G401 (cell line): ENCODE data around the gene ZDHHC11B. TPM values are rescaled to one million over a fixed set of nuclear protein-coding genes. Genes with fewer than 3 reads are reported as not detected.
"Not testable (repeated sequence)": the region's sequence is repeated elsewhere in the genome, so short reads cannot be mapped to it uniquely, and the experiment has no call there.

ENCODE experiments used
- DNase-seq: peaks from one replicate; pipeline ENCODE4 v3.0.0-alpha.2; 2015; ENCODE audit warnings: low spot score
- in situ Hi-C: cut with HindIII; loops from 2 replicates; pipeline ENCODE4 v1.10.0; 2016; ENCODE audit warnings: low sequenced_read_pairs, mixed read lengths
- total RNA-seq: library from RNA; depleted of rRNA; stranded (reverse); fragments of >200 nt; shearing (Covaris generic); gene quantifications from 2 replicates; pipeline ENCODE4 v1.2.3, GENCODE V29; 2014

ZDHHC11B gene
- total RNA-seq, 1 experiment from 2014 or later = 0.31 TPM

DNA sequence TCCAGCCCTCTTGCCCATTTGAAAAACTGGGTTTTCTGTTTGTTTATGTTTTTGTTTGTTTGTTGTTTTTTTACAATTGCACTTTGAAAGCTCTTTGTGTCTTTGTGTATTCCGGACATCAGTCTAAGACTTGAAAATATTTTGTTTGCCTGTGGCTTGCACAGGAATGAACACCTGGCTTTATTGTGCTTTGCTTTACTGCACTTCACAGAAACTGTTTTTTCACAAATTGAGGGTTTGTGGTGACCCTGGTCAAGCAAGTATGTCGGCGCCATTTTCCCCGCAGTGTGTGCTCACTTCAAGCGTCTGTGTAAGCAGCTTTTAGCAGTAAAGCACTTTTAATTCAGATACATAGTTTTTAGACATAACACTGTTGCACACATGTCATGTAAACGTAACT is 42.3 kb downstream of the ZDHHC11B start:
- in situ Hi-C loops, DNase-seq: not testable (repeated sequence)

DNA sequence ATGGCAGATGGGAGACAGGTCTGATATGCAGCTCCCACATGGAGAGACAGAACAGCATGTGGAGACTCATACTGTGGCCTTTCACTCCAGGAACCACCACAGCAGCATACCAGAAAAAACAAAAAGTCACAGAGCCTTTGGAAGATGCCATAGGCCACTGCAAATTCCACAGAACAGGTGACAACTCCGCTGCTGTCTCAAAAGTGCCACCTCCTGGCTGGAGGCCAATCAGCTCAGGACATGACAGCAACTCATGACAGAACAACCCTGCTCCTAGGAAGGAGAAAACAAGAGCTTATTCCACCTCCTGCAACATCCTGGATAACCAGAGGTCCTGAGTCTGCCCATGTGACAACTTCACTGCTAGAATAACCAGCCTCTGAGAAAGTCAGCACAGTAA is 50.4 kb downstream of the ZDHHC11B start:
- in situ Hi-C loops, DNase-seq: not testable (repeated sequence)

DNA sequence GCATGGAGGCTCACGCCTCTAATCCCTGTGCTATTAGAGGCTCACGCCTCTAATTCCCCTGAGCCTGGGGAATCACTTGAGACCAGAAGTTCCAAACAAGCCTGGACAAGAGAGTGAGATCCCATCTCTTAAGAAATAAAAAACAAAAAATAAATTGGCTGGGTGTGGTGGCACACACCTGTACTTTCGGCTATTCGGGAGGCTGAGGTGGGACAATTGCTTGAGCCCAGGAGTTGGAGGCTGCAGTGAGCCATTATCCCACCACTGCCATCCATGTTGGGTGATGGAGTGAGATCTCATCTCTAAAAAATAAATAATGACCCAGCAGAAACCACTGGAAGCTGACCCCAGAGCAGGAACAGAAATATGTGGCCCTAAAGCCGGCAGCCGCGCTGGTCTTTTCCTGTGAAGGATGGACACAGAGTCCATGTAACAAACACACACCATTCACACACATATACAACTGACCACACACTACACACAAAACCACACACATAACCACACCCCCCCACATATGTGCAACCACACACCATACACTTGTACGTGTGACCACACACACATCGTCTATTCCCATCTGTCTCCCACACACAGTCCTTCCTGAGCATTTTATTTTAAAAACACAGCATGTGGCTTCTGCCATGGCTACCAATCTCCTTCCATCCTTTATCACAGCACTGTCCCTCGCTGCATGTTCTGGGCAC is 51.6 kb downstream of the ZDHHC11B start:
- DNase-seq, in situ Hi-C loops: not testable (repeated sequence)

DNA sequence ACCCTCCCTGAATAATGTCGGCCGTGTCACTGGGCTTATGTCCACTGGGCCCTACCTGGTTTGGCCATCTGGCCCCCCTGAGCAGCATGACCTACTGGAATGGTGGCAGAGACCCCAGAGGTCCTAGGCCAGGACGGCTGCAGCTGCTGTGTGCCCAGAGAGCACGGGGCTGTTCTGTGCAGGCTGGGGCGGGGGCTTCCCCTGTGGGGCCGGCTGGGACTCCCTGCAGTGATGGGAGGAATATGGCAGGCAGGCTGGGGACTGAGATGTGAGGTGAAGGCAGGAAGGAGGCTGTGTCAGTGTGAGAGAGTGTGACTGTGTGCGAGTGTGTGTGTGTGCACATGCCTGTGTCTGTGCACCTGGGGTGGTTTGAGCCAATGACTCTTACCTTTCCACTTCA is 55.3 kb downstream of the ZDHHC11B start:
- in situ Hi-C loops, DNase-seq: not testable (repeated sequence)

DNA sequence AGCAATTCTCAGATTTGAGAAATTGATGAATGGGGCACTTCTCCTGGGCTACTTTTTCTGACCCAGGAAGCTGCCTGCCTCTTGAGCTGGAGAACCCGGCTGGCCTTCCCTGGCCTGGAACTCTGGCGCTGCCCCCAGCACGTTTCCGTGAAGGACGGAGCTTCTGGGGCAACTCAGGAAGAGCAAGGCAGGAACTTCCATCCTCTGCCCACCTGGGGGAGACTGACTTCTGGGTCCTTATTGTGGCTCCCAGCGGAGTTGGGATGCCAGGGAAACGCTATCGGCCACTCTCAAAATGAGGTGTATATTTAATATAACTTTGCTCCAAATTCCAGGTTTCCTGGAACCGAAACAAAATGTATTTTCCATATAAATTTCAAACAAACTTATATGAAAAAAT is 57.4 kb downstream of the ZDHHC11B start:
- in situ Hi-C loops, DNase-seq: not testable (repeated sequence)

DNA sequence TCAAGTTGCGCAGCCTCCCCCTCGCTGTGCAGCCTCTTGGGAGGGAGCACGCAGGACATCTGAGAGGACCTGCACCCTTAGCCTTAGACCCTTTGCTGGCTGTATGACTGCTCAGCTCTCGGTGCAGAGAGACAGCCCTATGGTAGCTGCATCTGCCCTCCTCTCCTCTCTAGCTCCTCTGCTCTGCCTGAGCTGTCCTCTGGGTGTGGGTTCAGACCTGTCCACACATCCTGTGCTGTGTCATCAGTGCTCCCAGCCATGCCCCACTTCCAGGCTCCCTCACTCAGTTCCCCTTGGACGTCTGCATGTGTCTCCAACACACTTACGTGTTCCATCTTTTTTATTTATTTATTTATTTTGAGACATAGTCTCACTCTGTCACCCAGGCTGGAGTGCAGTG is 60.7 kb downstream of the ZDHHC11B start:
- in situ Hi-C loops, DNase-seq: not testable (repeated sequence)

DNA sequence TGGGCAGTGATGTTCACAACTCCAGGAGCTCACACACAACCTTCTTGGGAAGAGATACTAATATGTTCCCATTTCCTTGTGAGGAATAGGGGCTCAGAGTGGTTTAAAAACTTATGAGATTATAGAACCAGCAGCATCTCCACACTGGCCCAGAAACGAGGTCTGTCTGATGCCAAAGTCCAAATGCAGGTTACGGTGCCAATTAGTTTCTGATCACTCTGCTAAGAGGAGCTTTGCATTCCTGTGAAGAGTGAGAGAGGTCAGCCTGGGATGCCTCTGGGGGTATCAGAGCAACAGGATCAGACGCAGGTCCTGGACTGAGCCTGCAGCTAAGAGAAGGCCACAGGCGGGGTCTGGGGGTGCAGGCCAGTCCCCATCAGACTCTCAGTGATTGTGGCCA is 61.2 kb downstream of the ZDHHC11B start:
- in situ Hi-C loops = not testable (repeated sequence)

DNA sequence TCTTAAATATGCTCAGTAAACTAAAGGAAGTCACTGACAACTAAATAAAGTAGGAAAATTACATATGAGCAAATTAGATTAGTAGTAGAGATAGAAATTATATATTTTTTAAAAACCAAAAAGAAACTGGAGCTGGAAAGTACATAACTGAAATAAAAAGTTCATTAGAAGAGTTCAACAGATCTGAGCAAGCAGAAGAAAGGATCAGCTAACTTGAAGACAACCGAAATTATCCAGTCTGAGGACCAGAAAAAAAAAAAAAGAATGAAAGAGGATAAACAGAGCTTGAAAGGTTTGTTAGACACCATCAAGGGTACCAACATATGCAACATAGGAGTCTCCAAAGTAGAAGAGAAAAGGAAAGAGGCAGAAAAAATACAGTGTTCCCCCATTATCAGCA is 65.2 kb downstream of the ZDHHC11B start:
- DNase-seq, in situ Hi-C loops: not testable (repeated sequence)

More for the DNA sequence above, 61.2 kb downstream of the ZDHHC11B start:
- DNase-seq = not testable (repeated sequence)

DNA sequence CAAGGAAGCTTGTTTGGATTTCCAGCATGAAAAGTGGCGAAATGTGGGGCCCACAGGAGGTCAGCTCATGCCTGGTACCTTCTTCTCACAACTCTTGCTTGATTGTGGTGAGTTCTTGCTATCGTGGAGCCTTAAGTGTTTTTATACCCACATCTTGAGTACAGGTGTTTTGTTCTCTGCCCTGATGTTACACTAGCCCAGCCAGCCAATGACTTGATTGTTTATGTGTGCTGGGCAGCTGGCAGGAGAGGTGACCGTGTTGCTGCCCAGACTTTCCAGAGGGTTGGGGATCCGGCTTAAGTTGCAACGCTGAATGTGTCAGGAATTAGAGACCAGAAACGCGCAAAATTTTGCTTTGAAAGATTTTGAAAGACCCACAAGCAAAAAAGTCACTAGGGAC is 67.4 kb downstream of the ZDHHC11B start:
- DNase-seq = no peak
- in situ Hi-C loops = no loop called here

DNA sequence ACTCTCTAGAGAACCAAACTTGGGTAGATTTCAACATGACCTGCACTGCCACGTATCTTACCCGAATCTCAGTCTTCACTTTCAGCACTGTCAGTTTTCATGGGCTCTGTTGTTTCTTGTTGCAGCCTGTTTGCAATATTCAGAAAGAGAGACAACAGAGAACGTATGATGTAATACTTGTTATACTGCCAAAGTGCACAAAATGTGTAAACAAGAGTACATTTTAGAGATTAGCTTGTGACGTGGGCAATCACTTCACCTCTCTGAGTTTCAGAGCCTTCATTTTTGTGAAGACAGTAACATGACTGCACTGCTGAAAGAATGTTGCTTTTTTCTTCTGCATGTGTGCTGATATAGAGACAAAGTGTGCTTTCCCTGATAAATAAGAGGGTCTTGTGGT is 67.8 kb downstream of the ZDHHC11B start:
- DNase-seq, in situ Hi-C loops: not testable (repeated sequence)

DNA sequence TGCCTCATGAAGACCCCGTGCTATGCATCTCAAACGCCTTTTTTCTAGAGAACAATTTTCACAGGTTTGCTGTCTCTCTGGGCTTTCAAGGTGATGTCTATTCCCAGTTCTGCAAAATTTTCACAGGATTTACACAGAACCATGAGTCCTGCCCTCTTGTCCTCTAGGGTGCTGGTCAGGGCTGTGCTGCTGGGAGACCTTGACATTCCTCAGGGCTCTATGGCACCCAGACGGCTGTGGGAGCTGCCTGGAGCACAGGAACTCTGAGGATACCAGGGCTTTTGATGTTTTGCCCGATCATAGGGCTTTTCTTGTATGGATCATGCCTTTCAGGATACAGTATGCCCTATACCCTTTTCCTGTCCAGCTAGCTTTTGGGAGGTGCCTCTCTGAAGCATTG is 68.9 kb downstream of the ZDHHC11B start:
- in situ Hi-C loops, DNase-seq: not testable (repeated sequence)

DNA sequence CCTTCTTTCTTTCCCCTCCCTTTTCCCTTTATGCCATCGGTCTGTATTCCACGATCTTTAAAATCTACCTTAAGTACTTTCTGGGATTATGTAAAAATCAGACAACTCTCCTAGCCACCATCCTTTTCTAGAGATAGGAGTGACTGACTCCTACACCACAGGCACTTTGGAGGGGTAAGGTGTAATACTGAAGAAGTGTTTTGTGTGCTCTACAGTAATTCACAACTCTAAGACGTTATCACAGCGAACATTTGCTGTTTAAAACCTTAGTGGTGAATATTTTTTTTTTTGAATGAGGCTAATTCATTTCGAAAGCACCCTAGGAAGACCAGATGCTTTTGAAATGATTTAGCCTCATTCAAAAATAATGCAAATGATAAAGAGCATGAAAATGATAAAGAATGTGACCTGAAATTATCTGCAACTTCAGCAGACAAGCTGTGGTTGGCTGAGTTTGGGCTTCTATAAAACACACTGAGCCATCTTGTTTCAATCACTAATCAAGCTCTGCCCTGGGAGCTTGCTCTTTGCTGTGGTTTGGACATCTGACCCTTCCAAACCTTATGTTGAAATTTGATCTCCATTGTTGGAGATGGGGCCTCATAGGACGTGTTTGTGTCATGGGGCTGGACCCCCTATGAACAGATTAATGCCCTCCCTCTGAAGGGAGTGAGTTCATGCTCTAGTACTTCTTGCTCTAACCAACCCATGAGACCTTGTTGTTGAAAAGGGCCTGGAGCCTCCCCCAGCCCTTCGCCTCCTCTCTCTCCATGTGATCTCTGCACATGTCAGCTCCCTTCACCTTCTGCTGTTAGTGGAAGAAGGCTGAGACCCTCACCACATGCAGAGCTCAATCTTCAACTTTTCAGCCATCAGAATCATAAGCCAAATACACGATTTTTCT is 70.1 kb downstream of the ZDHHC11B start:
- in situ Hi-C loops, DNase-seq: not testable (repeated sequence)

DNA sequence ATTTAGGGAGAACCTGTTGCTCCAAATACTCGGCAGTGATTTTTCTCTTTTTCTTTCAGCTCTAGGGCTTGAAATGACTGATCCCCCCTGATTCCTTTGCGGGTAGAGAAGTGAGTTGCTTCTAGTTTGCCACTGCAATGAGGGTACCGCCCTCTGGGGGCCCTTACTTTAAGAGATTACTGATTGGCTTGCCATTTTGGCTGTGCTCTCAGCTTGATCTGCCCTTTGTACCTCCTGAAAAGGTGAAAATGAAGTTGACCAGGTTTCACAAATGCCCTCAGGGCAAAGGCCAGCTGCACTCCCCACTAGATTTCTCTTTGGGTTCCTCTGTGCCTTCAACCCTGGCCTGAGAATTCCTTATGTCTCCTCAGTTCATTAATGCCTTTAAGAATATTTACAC is 70.8 kb downstream of the ZDHHC11B start:
- in situ Hi-C loops, DNase-seq: not testable (repeated sequence)

DNA sequence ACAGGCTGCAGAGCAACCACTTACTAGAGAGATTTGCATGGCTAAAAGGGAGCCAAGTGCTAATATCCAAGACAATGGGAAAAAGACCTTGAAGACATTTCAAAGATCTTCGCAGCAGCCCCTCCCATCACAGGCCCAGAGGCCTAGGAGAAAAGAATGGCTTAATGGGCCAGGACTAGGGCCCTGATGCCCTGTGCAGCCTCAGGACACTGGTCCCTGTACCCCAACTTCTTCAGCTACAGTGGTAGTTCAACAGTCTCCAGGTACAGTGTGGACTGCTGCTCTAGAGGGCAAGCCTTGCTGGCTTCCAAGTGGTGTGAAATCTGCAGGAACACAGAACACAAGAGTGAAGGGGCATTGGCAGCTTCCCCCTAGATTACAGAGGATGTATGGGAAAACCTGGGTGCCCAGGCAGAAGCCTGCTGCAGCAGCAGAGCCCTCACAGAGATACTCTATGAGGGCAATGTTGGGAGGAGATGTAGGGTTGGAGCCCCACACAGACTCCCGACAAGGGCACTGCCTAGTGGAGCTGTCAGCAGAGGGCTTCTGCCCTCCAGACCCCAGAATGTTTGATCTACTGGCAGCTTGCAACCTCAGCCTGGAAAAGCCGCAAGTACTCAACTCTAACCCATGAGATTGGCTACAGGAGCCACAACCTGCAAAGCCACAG is 75.5 kb downstream of the ZDHHC11B start:
- in situ Hi-C loops, DNase-seq: not testable (repeated sequence)

DNA sequence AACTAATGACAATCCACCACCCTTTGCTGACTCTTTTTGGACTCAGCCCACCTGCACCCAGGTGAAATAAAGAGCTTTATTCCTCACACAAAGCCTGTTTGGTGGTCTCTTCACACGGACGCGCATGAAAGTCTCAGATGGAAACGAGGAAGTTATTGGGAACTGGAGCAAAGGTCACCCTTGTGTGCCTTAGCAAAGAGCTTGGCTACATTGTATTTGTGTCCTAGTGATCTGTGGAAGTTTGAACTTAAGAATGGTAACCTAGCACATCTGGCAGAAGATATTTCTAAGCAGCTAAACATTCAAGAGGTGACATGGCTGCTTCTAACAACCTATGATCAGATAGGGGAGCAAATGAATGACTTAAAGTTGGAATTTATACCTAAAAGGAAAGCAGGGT is 76.2 kb downstream of the ZDHHC11B start:
- in situ Hi-C loops, DNase-seq: not testable (repeated sequence)

DNA sequence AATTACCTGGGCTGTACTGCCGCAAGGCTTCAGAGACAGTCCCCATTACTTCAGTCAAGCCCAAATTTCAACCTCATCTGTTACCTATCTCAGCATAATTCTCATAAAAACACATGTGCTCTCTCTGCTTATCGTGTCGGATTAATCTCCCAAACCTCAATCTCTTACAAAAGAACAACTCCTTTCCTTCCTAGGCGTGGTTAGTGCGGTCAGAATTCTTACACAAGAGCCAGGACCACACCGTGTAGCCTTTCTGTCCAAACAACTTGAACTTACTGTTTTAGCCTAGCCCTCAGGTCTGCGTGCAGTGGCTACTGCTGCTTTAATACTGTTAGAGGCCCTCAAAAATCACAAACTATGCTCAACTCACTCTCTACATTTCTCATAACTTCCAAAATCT is 78.4 kb downstream of the ZDHHC11B start:
- DNase-seq, in situ Hi-C loops: not testable (repeated sequence)

DNA sequence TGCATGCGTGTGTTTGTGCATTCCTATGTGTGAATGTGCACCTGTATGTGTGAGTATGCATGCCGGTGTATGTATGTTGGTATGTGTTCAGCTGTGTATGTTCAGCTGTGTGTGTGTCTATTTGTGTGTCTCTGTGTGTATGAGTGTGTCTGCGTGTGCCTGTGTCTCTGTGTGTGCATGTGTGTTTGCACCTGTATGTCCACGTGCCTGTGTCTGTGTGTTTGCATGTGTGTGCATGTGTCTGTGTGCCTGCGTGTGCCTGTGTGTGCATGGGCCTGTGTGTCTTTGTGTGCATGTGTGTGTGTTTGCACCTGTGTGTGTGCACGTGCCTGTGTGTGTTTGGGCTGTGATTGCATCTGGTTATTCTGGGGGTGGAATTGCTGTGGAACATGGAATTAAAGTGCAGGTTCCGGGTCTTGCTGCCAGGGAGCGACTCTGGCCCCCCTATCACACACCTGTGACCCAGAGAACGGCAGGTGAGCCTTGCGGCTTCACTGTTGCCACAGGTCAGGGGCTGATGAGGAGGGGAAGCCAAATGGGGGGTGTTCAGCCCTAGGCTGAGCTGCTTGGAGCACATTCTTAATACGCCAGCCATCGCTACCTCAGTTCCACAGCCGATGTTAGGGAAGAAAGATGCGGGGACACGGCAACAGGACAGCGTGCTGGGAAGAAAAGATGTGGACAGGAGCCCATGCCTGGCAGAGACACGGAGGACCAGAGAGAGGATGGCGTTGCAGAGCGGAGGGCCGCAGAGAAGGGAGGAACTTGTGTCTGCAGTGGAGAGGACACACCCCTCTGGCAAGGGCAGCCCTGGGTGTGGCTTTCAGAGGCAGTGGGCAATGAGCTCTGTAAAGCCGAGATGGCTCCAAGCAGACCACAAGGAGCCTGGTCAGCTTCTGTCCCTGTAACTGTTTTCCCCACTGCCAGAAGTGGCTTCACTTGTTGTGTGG is 87.5 kb downstream of the ZDHHC11B start:
- in situ Hi-C loops, DNase-seq: not testable (repeated sequence)

DNA sequence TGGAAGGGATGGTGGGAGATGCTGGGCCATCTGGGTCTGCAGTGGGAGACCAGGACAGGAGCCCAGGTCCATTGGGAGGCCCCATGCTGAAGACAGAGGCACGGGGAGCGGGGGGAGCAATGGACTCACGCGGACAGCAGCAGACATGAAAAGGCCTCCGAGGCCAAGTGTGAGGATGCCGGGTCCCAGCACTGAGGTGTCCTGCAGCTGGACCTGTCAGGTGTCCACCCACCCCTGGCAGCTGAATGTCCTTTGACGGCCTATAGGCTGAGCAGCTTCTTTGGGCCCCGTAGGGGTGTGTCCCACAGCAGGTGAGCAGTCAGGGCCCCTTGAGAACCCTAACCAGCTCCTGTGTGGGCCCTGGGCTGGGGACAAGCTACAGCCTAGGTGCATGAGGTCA is 88.3 kb downstream of the ZDHHC11B start:
- DNase-seq, in situ Hi-C loops: not testable (repeated sequence)
